ENCODE measurements around the gene QRSL1.
A peak's percentile ranks its signal among the peaks of the same experiment; 100 is the strongest.
"Not testable (repeated sequence)": the region's sequence is repeated elsewhere in the genome, so short reads cannot be mapped to it uniquely, and the experiment has no call there.

QRSL1 gene

DNA sequence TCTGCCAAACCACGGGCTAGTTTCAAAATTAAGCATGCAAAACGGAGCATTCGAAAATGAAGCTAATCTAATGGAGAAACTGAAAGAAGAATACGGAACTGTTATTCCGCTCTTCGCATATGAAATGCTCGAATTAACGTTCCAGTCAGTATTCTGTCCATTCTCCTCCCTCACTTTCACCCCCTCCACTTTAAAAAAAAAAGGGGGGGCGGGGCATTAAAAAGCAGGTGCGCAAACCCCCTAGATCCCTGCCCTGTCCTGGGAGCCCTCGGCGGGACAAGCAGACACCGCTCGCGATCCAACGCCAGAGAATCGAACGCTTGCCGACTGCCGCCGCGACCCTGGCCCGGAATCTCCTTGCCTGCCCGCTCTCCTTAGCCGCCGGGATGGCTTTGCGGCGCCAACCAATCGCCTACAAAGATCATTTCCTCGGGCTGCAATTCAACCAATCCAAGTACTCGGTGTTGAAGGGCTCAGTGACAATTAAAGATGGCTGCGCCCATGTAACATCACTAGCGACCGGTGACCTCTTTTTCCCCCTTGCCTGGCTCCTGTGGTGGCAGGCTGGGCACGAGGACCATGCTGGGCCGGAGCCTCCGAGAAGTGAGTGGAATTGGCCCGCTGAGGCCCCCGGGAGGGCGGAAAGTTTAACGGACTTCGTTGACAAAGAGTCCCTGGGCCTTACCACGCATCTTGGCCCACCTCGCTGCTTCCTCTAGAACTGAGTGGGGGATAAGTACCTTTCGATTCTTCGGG is at the start of gene QRSL1, which contains the start of gene RTN4IP1:
Gene QRSL1, plus strand, starts transcription at position 476 of the 756 bp plus-strand sequence. Its CDS starts 104 bp downstream, at position 580.
Gene RTN4IP1, minus strand, starts transcription at position 396 of the 756 bp plus-strand sequence. CDS start 477 bp downstream, outside the sequence.
- DNase-seq = peak; percentile 87 to 91

DNA sequence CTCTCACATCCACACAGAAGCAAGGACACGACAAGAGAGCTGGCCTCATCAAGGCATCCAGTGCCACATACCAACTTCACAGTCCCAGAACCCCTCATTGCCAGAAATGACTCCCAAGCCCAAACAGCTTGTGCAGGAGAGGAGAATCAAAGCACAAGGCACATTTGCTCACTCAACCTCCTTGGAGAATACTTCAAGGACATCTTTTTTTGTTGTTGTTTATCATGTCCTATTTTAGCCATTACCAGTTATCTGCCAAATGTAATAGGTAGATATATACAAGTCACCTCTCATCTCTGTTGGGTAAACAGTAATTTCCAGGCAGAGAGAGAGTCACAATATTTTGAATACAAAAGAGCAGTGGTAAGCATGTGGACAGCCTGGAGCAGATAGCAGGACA is 47.9 kb upstream of the QRSL1 start:
- no peak for DNase-seq

DNA sequence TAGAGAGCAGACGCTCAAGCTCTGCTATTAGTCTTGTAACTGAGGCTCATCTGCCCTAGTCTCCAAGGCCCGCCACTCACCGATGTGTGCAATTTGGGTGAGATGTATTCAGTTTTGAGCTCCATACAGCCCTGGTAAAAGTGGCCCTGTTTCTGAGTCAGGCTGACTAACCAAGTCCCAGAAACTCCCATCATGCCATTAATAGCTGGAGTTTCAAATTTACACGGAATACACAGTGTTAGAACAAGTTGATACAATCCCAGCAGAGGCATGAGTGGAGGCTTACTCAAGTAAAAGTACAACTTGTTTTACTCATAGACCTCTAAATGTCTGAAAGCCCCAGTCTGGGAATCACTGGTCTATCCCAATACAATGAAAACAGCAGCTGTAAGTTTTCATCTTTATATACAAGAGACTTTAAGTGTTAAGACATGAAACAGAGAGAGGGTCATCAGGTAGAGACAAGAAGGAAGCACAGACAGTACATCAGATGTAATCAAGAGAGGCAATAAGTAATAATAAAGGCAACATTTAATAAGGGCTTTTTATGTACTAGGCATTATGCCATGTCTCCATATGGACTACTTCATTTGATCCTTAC is 42.5 kb upstream of the QRSL1 start:
- DNase-seq = no peak

GRCh38 chr6:106588937-106589336 is 40.4 kb upstream of the QRSL1 start:
- DNase-seq = not testable (repeated sequence)

GRCh38 chr6:106591111-106591825 is 38.1 kb upstream of the QRSL1 start:
- no peak for DNase-seq

DNA sequence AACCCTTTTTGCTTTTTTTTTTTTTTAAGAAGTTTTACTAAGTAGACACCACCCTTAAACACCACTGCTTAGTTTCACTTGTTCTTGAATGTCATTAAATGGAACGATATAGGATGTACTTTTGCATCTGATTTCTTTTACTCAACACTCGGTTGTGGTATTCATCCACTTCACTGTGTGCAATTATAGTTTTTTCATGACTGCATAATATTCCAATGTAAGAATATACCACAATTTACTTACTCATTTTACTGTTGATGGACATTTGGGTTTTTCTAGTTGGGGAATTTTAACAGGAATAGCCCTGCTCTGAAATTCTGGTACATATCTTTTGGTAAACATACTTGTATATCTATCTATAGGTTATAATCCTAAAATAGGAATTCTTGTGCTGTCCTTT is 29.9 kb upstream of the QRSL1 start:
- DNase-seq = no peak

GRCh38 chr6:106600329-106600728 is 29.0 kb upstream of the QRSL1 start:
- no peak for DNase-seq

- peak in 1 of 2 experiments; percentile 51 for DNase-seq
Measured at GRCh38 chr6:106608080-106608668, 21.2 kb upstream of the QRSL1 start.

DNA sequence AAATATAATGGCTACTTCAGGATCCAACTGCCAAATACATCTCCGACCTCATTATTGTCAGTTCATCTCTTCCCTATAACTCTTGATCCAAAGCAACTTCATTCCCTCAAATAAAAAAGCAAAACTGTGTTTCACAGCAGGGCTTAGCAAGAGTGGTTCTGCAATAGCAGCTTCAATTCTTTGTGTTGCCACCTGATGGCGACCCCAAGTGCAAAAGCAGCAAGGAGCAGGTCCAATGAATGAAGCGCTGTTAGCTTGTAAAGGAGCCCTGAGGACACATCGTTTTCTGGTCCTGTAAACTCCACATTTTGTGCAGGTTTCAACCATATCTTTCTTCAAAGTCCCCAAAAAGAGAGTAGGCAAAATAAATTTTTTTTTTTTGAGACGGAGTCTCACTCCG is 19.7 kb upstream of the QRSL1 start:
- DNase-seq = peak in 1 of 2 experiments; percentile 39

DNA sequence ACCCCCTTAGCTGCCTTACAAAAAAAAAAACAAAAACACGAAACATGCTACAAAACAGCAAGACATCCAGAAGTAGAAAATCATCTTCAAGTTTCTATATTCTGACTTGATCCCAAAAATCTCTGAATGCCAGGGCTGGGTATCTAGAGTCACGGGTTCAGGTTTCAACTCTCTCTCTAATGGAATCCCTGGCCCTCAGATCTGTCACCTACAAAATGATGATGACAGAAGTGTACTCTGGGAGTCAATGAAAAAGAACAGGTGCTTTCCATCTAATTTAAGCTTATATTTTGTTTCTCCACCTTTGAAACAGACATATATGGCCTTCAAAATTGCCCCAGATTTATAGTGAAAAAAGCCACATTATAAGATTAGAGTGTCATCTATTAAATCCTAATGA is 18.3 kb upstream of the QRSL1 start:
- DNase-seq = no peak

DNA sequence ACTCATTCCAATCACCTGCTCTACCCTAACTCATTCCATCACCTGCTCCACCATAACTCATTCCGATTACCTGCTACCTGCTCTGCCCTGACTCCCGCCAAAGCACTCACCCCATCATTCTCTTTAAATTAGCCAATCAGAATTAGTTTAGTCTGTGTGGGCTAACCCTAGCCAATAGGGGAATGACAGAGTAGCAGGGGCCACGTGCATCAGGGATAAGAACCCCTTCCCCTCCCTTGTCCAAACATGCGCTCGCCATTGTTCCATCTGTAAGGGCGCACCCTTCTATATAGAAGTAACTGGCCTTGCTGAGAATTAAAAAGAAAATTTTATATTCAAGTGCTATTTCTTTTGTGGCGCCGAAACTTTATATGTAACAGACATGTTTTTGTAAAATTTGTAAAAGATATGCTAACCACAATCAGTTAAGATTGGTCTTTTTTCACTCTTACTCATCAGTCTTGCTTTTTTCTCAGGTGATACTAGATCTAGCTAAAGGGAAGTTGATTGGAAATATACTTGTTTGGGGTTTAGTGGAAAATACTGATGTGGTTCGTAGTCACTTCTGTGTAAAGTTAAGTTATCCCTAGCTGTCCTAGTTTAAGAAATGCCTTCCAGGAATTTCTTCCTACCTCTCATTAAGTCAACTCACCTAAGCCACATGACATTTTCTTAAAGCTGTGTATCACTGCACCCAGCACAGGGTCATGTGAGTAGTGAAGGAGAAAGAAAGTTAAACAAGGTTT is 16.5 kb upstream of the QRSL1 start:
- DNase-seq = no peak

DNA sequence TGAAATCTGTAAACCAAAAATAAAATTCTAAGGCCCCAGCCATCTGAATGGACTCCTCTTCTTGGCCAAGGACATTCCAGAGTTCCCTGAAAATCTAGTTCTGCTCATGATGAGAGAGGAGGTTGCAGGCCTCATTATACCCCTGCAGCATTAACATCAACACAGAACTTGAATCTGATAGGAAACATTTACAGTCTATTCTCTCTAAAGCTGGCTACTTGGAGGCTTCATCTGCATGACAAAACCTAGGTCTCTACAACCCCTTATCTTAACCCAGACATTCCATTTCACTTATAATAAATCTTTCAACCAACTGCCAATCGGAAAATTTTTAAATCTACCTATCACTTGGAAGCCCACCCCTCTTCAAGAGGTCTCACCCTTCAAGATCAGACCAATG is 15.8 kb upstream of the QRSL1 start:
- no peak for DNase-seq

GRCh38 chr6:106614166-106614565 is 15.2 kb upstream of the QRSL1 start:
- DNase-seq = no peak

- DNase-seq = no peak
Measured at GRCh38 chr6:106614592-106615257, 14.7 kb upstream of the QRSL1 start.

- no peak for DNase-seq
Measured at GRCh38 chr6:106617302-106617701, 12.1 kb upstream of the QRSL1 start.

- no peak for DNase-seq
Measured at GRCh38 chr6:106617857-106618256, 11.5 kb upstream of the QRSL1 start.

GRCh38 chr6:106618324-106618723 is 11.1 kb upstream of the QRSL1 start:
- no peak for DNase-seq

DNA sequence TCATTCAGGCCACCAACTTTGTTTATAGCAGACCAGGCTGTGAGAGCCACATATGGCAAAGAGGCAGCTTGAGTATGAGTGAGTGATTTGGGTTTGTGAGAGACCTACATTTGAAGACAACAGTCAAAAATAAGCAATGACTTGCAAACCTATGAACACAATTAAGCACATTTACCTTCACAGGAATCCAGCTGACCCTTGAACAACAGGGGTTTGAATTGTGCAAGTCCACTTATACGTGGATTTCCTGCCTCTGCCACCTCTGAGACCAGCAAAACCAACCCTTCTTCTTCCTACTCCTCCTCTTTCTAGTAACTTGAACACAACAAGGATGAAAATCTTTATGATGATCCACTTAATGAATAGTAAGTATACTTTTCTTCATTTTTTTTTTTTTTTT is 10.2 kb upstream of the QRSL1 start:
- no peak for DNase-seq

DNA sequence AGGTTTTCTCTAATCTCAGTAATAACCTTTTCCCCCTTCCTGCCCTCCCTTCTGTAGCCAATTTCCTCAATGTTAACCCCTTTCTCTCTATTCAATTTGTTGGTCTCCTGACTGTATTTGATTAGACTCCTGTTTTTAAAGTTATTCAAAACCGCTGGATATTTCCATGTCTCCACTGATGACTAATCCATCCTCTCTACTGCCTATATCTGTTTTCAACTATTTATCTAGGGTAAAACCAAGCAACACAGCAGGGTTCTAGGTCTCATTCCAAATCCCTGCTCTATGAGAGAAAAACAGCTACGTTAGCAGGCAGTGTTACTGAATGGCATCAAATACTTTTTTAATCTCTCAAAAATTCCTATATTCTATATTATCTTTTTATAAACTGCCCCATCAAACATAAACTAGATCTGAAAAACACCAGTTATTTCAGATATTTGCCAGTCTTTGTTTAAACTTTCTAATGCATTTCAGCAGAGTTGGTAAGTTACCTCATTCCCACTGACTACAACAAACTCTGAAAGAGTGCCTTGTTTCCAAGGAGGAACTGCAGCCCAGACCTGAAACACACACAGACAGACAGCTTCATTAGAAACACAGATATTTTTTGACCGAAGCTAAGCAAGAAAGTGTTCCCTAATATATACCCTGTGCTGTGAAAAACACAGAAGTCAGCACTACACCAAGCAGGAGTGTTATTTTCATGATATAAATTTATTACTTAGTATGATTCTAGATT is 8.3 kb upstream of the QRSL1 start:
- no peak for DNase-seq

GRCh38 chr6:106622412-106622811 is 7.0 kb upstream of the QRSL1 start:
- no peak for DNase-seq

DNA sequence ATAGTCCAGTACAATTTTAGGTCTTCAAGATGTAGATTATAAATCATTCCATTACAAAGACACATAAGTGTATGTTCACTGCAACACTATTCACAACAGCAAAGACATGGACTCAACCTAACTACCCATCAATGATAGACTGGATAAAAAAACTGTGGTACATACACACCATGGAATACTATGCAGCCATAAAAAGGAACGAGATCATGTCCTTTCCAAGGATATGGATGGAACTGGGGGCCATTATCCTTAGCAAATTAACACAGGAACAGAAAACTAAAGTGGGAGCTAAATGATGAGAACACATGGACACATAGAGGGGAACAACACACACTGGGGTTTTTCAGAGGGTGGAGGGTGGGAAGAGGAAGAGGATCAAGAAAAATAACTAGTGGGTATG is 6.3 kb upstream of the QRSL1 start:
- no peak for DNase-seq
